Caco-2 (cell line): ENCODE measurements around the gene HCFC2. TPM values are rescaled to one million over a fixed set of nuclear protein-coding genes. Genes with fewer than 3 reads are reported as not detected.

Experiments
- BruUV-seq: library from RNA; stranded (reverse); fragments of 400-500 nt; replicated peaks from 2 replicates; lab custom pipeline; 2021; lab: Mats Ljungman, UMichigan
- CTCF ChIA-PET: fragments of 300-600 bp; sonication (Branson Sonifier 250); formaldehyde crosslinking; loops from one replicate; lab custom pipeline; 2022; ENCODE audit warnings: antibody characterized with exemption; lab: Charles Lee
- POLR2A ChIA-PET: fragments of 300-600 bp; sonication (Branson Sonifier 250); formaldehyde crosslinking; loops from one replicate; lab custom pipeline; 2022; ENCODE audit warnings: antibody characterized with exemption; lab: Charles Lee
- DNase-seq, 2 experiments: peaks; one replicate each; pipeline versions ENCODE4 v3.0.0 to v3.0.0-alpha.2; 2020 to 2022
- H3K27me3 ChIP-seq: replicated peaks from 2 replicates; pipeline ENCODE4 v1.6.0; 2011; ENCODE audit warnings: low read length; ENCODE audit not compliant: control insufficient read depth, insufficient read depth
- H3K36me3 ChIP-seq: 2 replicates; pipeline ENCODE4 v1.5.1; 2011; ENCODE audit warnings: low read length; ENCODE audit not compliant: control insufficient read depth, insufficient read depth
- H3K4me1 ChIP-seq: fragments of 250-450 bp; sonication (Bioruptor Pico); 2 replicates; pipeline ENCODE4 v1.5.1; 2020; ENCODE audit warnings: mild to moderate bottlenecking
- H3K4me3 ChIP-seq: 2 replicates; pipeline ENCODE4 v1.5.1; 2011; ENCODE audit warnings: low read depth, mild to moderate bottlenecking, control low read depth, low read length
- H3K9me3 ChIP-seq: fragments of 250-450 bp; sonication (Bioruptor Pico); 2 replicates; pipeline ENCODE4 v1.5.1; 2020; ENCODE audit warnings: mild to moderate bottlenecking, moderate library complexity
- H3K27ac Mint-ChIP-seq: one replicate; pipeline ENCODE4 v1.8.0; 2022; ENCODE audit warnings: mixed read lengths; ENCODE audit not compliant: unreplicated experiment
- H3K27me3 Mint-ChIP-seq: one replicate; pipeline ENCODE4 v1.8.0; 2022; ENCODE audit warnings: mixed read lengths; ENCODE audit not compliant: insufficient read depth, unreplicated experiment
- H3K36me3 Mint-ChIP-seq: one replicate; pipeline ENCODE4 v1.8.0; 2022; ENCODE audit warnings: mild to moderate bottlenecking, mixed read lengths; ENCODE audit not compliant: insufficient read depth, unreplicated experiment
- H3K4me1 Mint-ChIP-seq: one replicate; pipeline ENCODE4 v1.8.0; 2022; ENCODE audit warnings: low read depth, mixed read lengths; ENCODE audit not compliant: unreplicated experiment
- H3K4me3 Mint-ChIP-seq: one replicate; pipeline ENCODE4 v1.8.0; 2022; ENCODE audit warnings: mild to moderate bottlenecking, moderate library complexity, mixed read lengths; ENCODE audit not compliant: unreplicated experiment
- H3K9me3 Mint-ChIP-seq: one replicate; pipeline ENCODE4 v1.8.0; 2022; ENCODE audit warnings: mixed read lengths; ENCODE audit not compliant: unreplicated experiment
- intact Hi-C: fragments of 100-400 bp; cut with micrococcal nuclease; formaldehyde crosslinking; loops from one replicate; pipeline ENCODE4 v1.10.0; 2022; ENCODE audit not compliant: unreplicated experiment
- total RNA-seq: library from RNA; stranded (reverse); gene quantifications from 2 replicates; pipeline ENCODE4 v1.2.3, GENCODE V29; 2022
- TF ChIP-seq, protein P1 (sequence below), 2 experiments: fragments of 200-600 bp in 1 of 2; IDR thresholded peaks; 1 replicate in 1 of 2; 2 replicates in 1 of 2; pipeline versions ENCODE4 v1.5.1 to v1.8.0; 2011 to 2022; ENCODE audit warnings: antibody characterized with exemption in 1 of 2, control low read depth in 1 of 2, inconsistent platforms in 1 of 2, low read depth in 1 of 2, low read length in 1 of 2, mild to moderate bottlenecking in 1 of 2, moderate library complexity in 1 of 2; ENCODE audit not compliant: insufficient read depth in 1 of 2, severe bottlenecking in 1 of 2, unreplicated experiment in 1 of 2

The HCFC2 gene
- total RNA-seq, 1 experiment from 2014 or later, result 4.9 TPM

- Histone ChIP-seq H3K27me3 (no peaks in the 10 kb centered on the region), H3K4me3 (no peak overlapping the region), H3K9me3 (no peaks in the 10 kb centered on the region), H3K4me1 (no peaks in the 10 kb centered on the region), H3K36me3 (no peaks in the 10 kb centered on the region)
- no peak for DNase-seq
- intact Hi-C loops, result no loop called here
- Mint-ChIP-seq H3K27ac (no peak overlapping the region), H3K4me1 (no peaks in the 10 kb centered on the region), H3K36me3 (no peaks in the 10 kb centered on the region), H3K9me3 (no peaks in the 10 kb centered on the region), H3K27me3 (no peaks in the 10 kb centered on the region), H3K4me3 (no peak overlapping the region)
- CTCF ChIA-PET, result no interaction called here
- TF ChIP-seq, protein P1, sequence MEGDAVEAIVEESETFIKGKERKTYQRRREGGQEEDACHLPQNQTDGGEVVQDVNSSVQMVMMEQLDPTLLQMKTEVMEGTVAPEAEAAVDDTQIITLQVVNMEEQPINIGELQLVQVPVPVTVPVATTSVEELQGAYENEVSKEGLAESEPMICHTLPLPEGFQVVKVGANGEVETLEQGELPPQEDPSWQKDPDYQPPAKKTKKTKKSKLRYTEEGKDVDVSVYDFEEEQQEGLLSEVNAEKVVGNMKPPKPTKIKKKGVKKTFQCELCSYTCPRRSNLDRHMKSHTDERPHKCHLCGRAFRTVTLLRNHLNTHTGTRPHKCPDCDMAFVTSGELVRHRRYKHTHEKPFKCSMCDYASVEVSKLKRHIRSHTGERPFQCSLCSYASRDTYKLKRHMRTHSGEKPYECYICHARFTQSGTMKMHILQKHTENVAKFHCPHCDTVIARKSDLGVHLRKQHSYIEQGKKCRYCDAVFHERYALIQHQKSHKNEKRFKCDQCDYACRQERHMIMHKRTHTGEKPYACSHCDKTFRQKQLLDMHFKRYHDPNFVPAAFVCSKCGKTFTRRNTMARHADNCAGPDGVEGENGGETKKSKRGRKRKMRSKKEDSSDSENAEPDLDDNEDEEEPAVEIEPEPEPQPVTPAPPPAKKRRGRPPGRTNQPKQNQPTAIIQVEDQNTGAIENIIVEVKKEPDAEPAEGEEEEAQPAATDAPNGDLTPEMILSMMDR (IDR thresholded peaks at IDR 0.05; ENCODE audit: insufficient read depth in 1 of 2, low read depth in 1 of 2, low read length in 1 of 2, severe bottlenecking in 1 of 2, unreplicated experiment in 1 of 2), result no peak
- POLR2A ChIA-PET, result no interaction called here
- no TSS peak for BruUV-seq
Observed at GRCh38 chr12:104154806-104155205, 90.5 kb downstream of the HCFC2 start.

Other genes starting within 250 kb of the HCFC2 start
- 9.5 and 10.7 TPM in 2 replicates for gene NT5DC3, start 223.3 kb upstream of the HCFC2 start, total RNA-seq
- gene HSP90B1, start 134.1 kb upstream of the HCFC2 start, total RNA-seq, result 845 and 857 TPM in 2 replicates
- gene TDG, start 98.7 kb upstream of the HCFC2 start, total RNA-seq, result 28.4 and 29.5 TPM in 2 replicates
- gene GLT8D2, start 14.3 kb upstream of the HCFC2 start, total RNA-seq, result 0.49 TPM in 1 of 2 replicates, not detected in the other
- gene NFYB, start 73.7 kb downstream of the HCFC2 start, total RNA-seq, result 30.8 and 36.9 TPM in 2 replicates
- 104 and 115 TPM in 2 replicates for gene TXNRD1, start 151.2 kb downstream of the HCFC2 start, total RNA-seq
- 2.0 and 3.2 TPM in 2 replicates for gene EID3, start 239.2 kb downstream of the HCFC2 start, total RNA-seq